Smooth muscle cell of the brain vasculature (primary cell): Measurements from ENCODE around the gene SAMD11.

Experiments used
- DNase-seq: peaks from one replicate; pipeline ENCODE4 v3.0.0-alpha.2; 2012; ENCODE audit warnings: low read depth, low spot score

The SAMD11 gene

GRCh38 chr1:904310-904950 lies 19.3 kb upstream of the SAMD11 start:
- DNase-seq, result peak; percentile 37

- no peak for DNase-seq
Measured at GRCh38 chr1:905071-905749, 18.5 kb upstream of the SAMD11 start.

GRCh38 chr1:905811-906599 lies 17.7 kb upstream of the SAMD11 start:
- no peak for DNase-seq

- no peak for DNase-seq
Measured at GRCh38 chr1:906600-907420, 16.9 kb upstream of the SAMD11 start.

- DNase-seq, result no peak
Measured at GRCh38 chr1:907611-908451, 15.9 kb upstream of the SAMD11 start.

- no peak for DNase-seq
Measured at GRCh38 chr1:908661-909060, 15.1 kb upstream of the SAMD11 start.

- DNase-seq, result no peak
Measured at GRCh38 chr1:909861-910310, 13.8 kb upstream of the SAMD11 start.

- no peak for DNase-seq
Measured at GRCh38 chr1:910311-910880, 13.3 kb upstream of the SAMD11 start.

- DNase-seq, result no peak
Measured at GRCh38 chr1:910881-911721, 12.6 kb upstream of the SAMD11 start.

- no peak for DNase-seq
Measured at GRCh38 chr1:911875-912739, 11.6 kb upstream of the SAMD11 start.

GRCh38 chr1:912740-913301 lies 10.9 kb upstream of the SAMD11 start:
- no peak for DNase-seq

GRCh38 chr1:913491-914130 lies 10.1 kb upstream of the SAMD11 start:
- DNase-seq, result no peak

GRCh38 chr1:914131-914890 lies 9.4 kb upstream of the SAMD11 start:
- DNase-seq, result no peak

GRCh38 chr1:914891-915280 lies 8.8 kb upstream of the SAMD11 start:
- no peak for DNase-seq

- no peak for DNase-seq
Measured at GRCh38 chr1:915295-916172, 8.2 kb upstream of the SAMD11 start.
